Right forelimb (tissue), 1 donor: ENCODE data around the gene DHTKD1.
"Not testable (repeated sequence)": the region's sequence is repeated elsewhere in the genome, so short reads cannot be mapped to it uniquely, and the experiment has no call there.

ENCODE experiments used
- DNase-seq: peaks from one replicate; pipeline ENCODE4 v3.0.0-alpha.2; 2018

The DHTKD1 gene

DNA sequence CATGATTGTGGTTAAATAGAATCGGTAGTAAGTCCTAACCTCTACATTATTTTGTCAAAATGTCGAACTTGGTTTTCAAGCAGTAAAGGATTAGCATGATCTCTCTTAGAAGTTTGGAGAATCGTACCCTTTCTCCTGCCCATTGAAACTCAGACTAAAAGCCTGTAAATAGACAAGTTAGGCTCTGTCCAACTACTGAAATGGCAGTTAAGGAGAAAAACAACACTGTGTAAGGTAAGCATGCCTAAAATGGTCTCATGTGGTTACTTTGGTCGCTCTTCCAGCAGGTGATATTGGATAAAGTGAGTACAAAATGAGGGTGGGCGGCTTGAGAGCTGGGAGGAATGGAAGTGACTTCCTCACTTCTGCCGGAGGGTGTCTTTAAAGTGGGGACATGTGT is 85.8 kb downstream of the DHTKD1 start:
- DNase-seq: no peak

DNA sequence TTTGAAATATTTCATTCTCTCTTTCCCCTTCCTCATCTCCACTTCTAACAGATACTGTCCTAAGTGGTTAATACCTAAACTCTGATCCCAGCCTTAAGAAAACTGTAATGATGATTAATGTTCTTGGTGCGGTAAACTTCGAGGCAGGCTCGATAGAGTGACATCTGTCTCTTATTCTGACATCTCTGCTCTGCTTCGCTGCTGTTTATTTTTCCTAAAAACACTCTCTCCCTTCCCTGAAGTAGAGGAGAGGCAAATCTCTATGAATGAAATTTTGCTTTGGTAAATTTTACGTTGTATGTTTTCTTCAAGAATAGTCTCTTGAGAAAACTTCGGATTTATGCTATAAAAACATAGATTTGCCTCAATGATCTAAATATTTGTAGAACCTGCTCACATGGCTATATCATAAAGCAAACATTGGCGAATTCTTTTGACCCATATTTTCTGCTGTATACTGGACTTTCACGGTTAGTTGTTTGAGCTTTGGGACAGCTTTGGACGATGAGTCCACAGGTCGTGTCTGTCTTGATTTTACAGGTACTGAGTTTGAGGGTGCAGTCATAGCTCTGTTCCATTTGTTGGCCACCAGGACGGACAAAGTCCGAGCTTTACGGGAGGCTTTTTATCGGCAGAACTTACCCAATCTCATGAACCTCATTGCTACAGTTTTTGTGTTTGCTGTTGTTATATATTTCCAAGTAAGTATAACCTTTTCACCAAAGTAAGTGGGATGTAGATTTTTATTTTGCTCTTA is 87.8 kb downstream of the DHTKD1 start:
- no peak for DNase-seq

DNA sequence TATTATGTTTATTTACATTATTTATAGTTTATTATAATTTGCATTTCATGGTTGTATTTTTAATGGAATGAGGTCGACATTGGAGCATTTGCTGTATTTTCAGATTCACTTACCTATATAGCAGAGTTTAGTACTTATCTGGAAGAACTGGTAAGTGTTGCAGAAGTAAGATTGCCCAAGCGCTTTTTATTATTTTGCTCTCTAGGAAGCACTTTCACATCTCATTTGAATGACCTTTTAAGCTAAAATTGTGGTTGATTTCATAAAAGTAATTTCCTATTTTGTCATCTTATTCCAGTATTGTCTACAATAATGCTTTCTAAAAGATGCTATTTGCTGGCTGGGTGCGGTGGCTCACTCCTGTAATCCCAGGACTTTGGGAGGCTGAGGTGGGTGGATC is 89.4 kb downstream of the DHTKD1 start:
- DNase-seq: no peak

- DNase-seq: no peak
Observed at GRCh38 chr10:12160664-12161063, 91.9 kb downstream of the DHTKD1 start.

GRCh38 chr10:12162927-12163326 is 94.2 kb downstream of the DHTKD1 start:
- no peak for DNase-seq

DNA sequence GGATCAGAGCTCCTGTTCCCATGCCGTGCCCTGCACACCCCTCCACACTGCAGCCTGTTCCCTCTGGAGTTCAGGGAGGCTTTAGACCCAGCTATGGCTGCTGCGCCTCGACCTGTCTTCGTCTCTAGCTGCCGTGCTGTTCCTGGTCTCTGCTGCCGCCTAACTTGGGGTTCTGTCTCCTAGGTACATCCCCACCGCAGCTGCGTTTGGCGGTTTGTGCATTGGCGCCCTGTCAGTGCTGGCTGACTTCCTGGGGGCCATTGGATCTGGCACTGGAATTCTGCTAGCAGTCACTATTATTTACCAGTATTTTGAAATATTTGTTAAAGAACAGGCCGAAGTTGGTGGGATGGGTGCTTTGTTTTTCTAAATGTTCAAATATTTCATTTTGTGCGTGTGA is 95.3 kb downstream of the DHTKD1 start:
- no peak for DNase-seq

- no peak for DNase-seq
Observed at GRCh38 chr10:12165036-12165435, 96.3 kb downstream of the DHTKD1 start.

- DNase-seq: no peak
Observed at GRCh38 chr10:12165999-12166775, 97.4 kb downstream of the DHTKD1 start.

DNA sequence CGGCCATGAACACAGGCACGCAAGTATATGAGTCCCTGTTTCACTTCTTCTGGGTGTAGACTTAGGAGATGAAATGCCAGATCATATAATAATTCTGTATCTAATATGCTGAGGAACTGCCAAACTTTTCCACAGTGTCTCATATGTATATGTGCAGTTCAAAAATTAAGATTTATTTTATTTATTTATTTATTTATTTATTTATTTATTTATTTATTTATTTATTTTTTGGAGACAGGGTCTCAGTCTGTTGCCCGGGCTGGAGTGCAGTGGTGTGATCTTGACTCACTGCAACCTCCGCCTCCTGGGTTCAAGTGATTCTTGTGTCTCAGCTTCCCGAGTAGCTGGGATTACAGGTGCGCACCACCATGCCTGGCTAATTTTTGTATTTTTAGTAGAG is 102.8 kb downstream of the DHTKD1 start:
- DNase-seq: not testable (repeated sequence)
